H1 (cell line): ENCODE data around the gene DKC1. TPM values are rescaled to one million over a fixed set of nuclear protein-coding genes. Genes with fewer than 3 reads are reported as not detected.

ENCODE experiments used
- CTCF ChIA-PET: fragments of 300-600 bp; sonication (Branson Sonifier 250); formaldehyde crosslinking; loops from one replicate; lab custom pipeline; 2021; ENCODE audit not compliant: partially characterized antibody; lab: Charles Lee
- POLR2A ChIA-PET: fragments of 300-600 bp; sonication (Branson Sonifier 250); formaldehyde crosslinking; loops from one replicate; lab custom pipeline; 2021; ENCODE audit warnings: inconsistent platforms; ENCODE audit not compliant: partially characterized antibody; lab: Charles Lee
- DNase-seq, 2 experiments: peaks; one replicate each; pipeline versions ENCODE4 v3.0.0 to v3.0.0-alpha.2; 2010 to 2022; ENCODE audit warnings: low spot score in 2 of 2, low read depth in 1 of 2, mixed read lengths in 1 of 2
- FAIRE-seq: peaks from 2 replicates; lab custom pipeline; 2011; peaks lifted over from hg19 to GRCh38; lab: Jason Lieb, UNC
- H2AFZ ChIP-seq: 2 replicates; pipeline ENCODE4 v1.8.1; 2012; ENCODE audit warnings: low read length, inconsistent platforms
- H2AK5ac ChIP-seq: 2 replicates; pipeline ENCODE4 v1.6.1; 2013; ENCODE audit warnings: low read depth, low read length
- H2BK120ac ChIP-seq: replicated peaks from 2 replicates; pipeline ENCODE3; 2013; ENCODE audit warnings: low read depth, low read length, inconsistent platforms
- H2BK12ac ChIP-seq: 2 replicates; pipeline ENCODE4 v1.6.1; 2013; ENCODE audit warnings: low read depth, low read length
- H2BK15ac ChIP-seq: 2 replicates; pipeline ENCODE4 v1.6.1; 2013; ENCODE audit warnings: low read length
- H2BK20ac ChIP-seq: 2 replicates; pipeline ENCODE4 v1.6.1; 2013; ENCODE audit warnings: low read length
- H2BK5ac ChIP-seq: 2 replicates; pipeline ENCODE4 v1.6.1; 2013; ENCODE audit warnings: low read depth, low read length
- H3K14ac ChIP-seq: 2 replicates; pipeline ENCODE4 v1.6.1; 2013; ENCODE audit warnings: inconsistent platforms; ENCODE audit not compliant: insufficient read length
- H3K18ac ChIP-seq: 2 replicates; pipeline ENCODE4 v1.6.1; 2013; ENCODE audit warnings: low read length; ENCODE audit errors: extremely low read depth
- H3K23ac ChIP-seq: 2 replicates; pipeline ENCODE4 v1.6.1; 2013; ENCODE audit warnings: inconsistent platforms; ENCODE audit not compliant: insufficient read length
- H3K23me2 ChIP-seq: 2 replicates; pipeline ENCODE4 v1.6.1; 2013; ENCODE audit warnings: low read depth, low read length
- H3K27ac ChIP-seq: 2 replicates; pipeline ENCODE4 v1.6.1; 2011; ENCODE audit warnings: low read depth, low read length, inconsistent platforms
- H3K27me3 ChIP-seq, 4 experiments: replicated peaks in 1 of 4; 1 replicate in 1 of 4; 2 replicates in 3 of 4; pipeline versions ENCODE4 v1.6.1 to v1.8.1; 2011 to 2013; ENCODE audit warnings: low read length in 3 of 4, mild to moderate bottlenecking in 3 of 4, inconsistent platforms in 2 of 4, mixed read lengths in 2 of 4, moderate library complexity in 1 of 4; ENCODE audit not compliant: control insufficient read depth in 3 of 4, insufficient read depth in 3 of 4; ENCODE audit errors: extremely low read depth in 1 of 4
- H3K36me3 ChIP-seq, 4 experiments: 2 replicates each; pipeline versions ENCODE4 v1.6.1 to v1.8.1; 2011 to 2013; ENCODE audit warnings: mild to moderate bottlenecking in 4 of 4, low read length in 3 of 4, moderate library complexity in 2 of 4, control low read depth in 1 of 4, inconsistent platforms in 1 of 4; ENCODE audit not compliant: insufficient read depth in 4 of 4, control insufficient read depth in 2 of 4
- H3K4ac ChIP-seq: replicated peaks from 2 replicates; pipeline ENCODE3; 2013; ENCODE audit warnings: low read length, low read depth, mixed read lengths, inconsistent platforms; ENCODE audit not compliant: insufficient read length
- H3K4me1 ChIP-seq, 4 experiments: replicated peaks in 1 of 4; 1 replicate in 1 of 4; 2 replicates in 3 of 4; pipeline versions ENCODE4 v1.6.1 to v1.8.1; 2011 to 2013; ENCODE audit warnings: low read length in 3 of 4, inconsistent platforms in 2 of 4, mixed read lengths in 1 of 4; ENCODE audit not compliant: insufficient read depth in 4 of 4, control insufficient read depth in 3 of 4
- H3K4me2 ChIP-seq, 2 experiments: 2 replicates each; pipeline versions ENCODE4 v1.6.1 to v1.8.1; 2011 to 2013; ENCODE audit warnings: low read depth in 2 of 2, low read length in 2 of 2, control low read depth in 1 of 2, inconsistent platforms in 1 of 2, mild to moderate bottlenecking in 1 of 2; ENCODE audit not compliant: insufficient read depth in 1 of 2
- H3K4me3 ChIP-seq, 4 experiments: fragments of 200-600, 300-600 bp in 1 of 4; sonication (generic), shearing (Covaris generic), sonication (Bioruptor Twin) in 1 of 4; 2 replicates each; pipeline versions ENCODE4 v1.5.1 to v1.8.1; 2011 to 2016; ENCODE audit warnings: low read length in 4 of 4, low read depth in 3 of 4, control low read depth in 2 of 4, inconsistent platforms in 2 of 4, mild to moderate bottlenecking in 2 of 4, mixed read lengths in 1 of 4, moderate library complexity in 1 of 4; ENCODE audit not compliant: insufficient read depth in 2 of 4; ENCODE audit errors: extremely low read depth in 1 of 4
- H3K56ac ChIP-seq: replicated peaks from 2 replicates; pipeline ENCODE3; 2013; ENCODE audit warnings: low read depth, mild to moderate bottlenecking, mixed read lengths, low read length, inconsistent platforms; ENCODE audit not compliant: insufficient read length
- H3K79me1 ChIP-seq: 2 replicates; pipeline ENCODE4 v1.6.1; 2013; ENCODE audit warnings: low read depth, low read length, control low read depth
- H3K79me2 ChIP-seq, 2 experiments: 2 replicates each; pipeline versions ENCODE4 v1.6.1 to v1.8.1; 2012 to 2013; ENCODE audit warnings: low read length in 2 of 2, mild to moderate bottlenecking in 2 of 2, inconsistent platforms in 1 of 2; ENCODE audit not compliant: insufficient read depth in 2 of 2, control insufficient read depth in 1 of 2
- H3K9ac ChIP-seq, 4 experiments: replicated peaks in 1 of 4; 1 replicate in 1 of 4; 2 replicates in 3 of 4; pipeline versions ENCODE4 v1.6.1 to v1.8.1; 2011 to 2013; ENCODE audit warnings: low read depth in 3 of 4, low read length in 3 of 4, control low read depth in 2 of 4, mild to moderate bottlenecking in 2 of 4, moderate library complexity in 2 of 4, inconsistent platforms in 1 of 4; ENCODE audit errors: extremely low read depth in 1 of 4
- H3K9me3 ChIP-seq, 2 experiments: 2 replicates each; pipeline versions ENCODE4 v1.6.1 to v1.8.1; 2012 to 2013; ENCODE audit warnings: mild to moderate bottlenecking in 2 of 2, moderate library complexity in 2 of 2, control low read depth in 1 of 2, inconsistent platforms in 1 of 2, low read depth in 1 of 2, low read length in 1 of 2, mixed read lengths in 1 of 2; ENCODE audit not compliant: insufficient read depth in 2 of 2
- H4K20me1 ChIP-seq, 2 experiments: replicated peaks in 1 of 2; 2 replicates each; pipeline versions ENCODE3 to v1.8.1; 2011 to 2013; ENCODE audit warnings: inconsistent platforms in 2 of 2, low read length in 2 of 2, mild to moderate bottlenecking in 1 of 2; ENCODE audit not compliant: insufficient read depth in 2 of 2, control insufficient read depth in 1 of 2
- H4K5ac ChIP-seq: 2 replicates; pipeline ENCODE4 v1.6.1; 2013; ENCODE audit warnings: low read length, low read depth, mixed read lengths, inconsistent platforms; ENCODE audit not compliant: insufficient read length
- H4K8ac ChIP-seq: 2 replicates; pipeline ENCODE4 v1.8.0; 2013; ENCODE audit warnings: mild to moderate bottlenecking, moderate library complexity, low read length, inconsistent platforms; ENCODE audit not compliant: insufficient read depth; ENCODE audit errors: extremely low read depth
- H4K91ac ChIP-seq: replicated peaks from 2 replicates; pipeline ENCODE3; 2013; ENCODE audit warnings: low read length, mixed read lengths, inconsistent platforms; ENCODE audit not compliant: insufficient read length
- ATF2 ChIP-seq: IDR thresholded peaks from 2 replicates; pipeline ENCODE4 v1.6.1; 2012; ENCODE audit warnings: low read length, inconsistent platforms
- CHD1 ChIP-seq: IDR thresholded peaks from 2 replicates; pipeline ENCODE4 v1.6.1; 2012; ENCODE audit warnings: low read depth, low read length, improper control_type of control experiment
- EGR1 ChIP-seq: IDR thresholded peaks from 2 replicates; pipeline ENCODE4 v1.6.1; 2011; ENCODE audit warnings: low read depth, low read length, borderline replicate concordance
- RXRA ChIP-seq: IDR thresholded peaks from 2 replicates; pipeline ENCODE4 v1.6.1; 2011; ENCODE audit warnings: low read depth, mild to moderate bottlenecking, low read length, moderate library complexity; ENCODE audit not compliant: insufficient read depth
- SIX5 ChIP-seq: IDR thresholded peaks from 2 replicates; pipeline ENCODE4 v1.6.1; 2011; ENCODE audit warnings: mild to moderate bottlenecking, low read depth, low read length
- TBP ChIP-seq: IDR thresholded peaks from 2 replicates; pipeline ENCODE4 v1.6.1; 2011; ENCODE audit warnings: low read depth, low read length, improper control_type of control experiment
- WGBS, 2 experiments: shearing (Covaris generic) in 1 of 2; methylation state at CpG; one replicate each; pipeline versions ENCODE4 v1.1.6 to v1.1.7; 2013 to 2015; ENCODE audit warnings: low lambda C conversion rate in 2 of 2, mixed read lengths in 2 of 2, inconsistent platforms in 1 of 2, low coverage in 1 of 2, missing lambda C conversion rate in 1 of 2; ENCODE audit not compliant: insufficient replicate concordance in 2 of 2, insufficient coverage in 1 of 2, insufficient read length in 1 of 2; ENCODE audit errors: extremely low coverage in 1 of 2, missing lambda C conversion rate in 1 of 2; 5-methylcytosine and 5-hydroxymethylcytosine counted together
- polyA plus RNA-seq, 7 experiments: library from polyadenylated mRNA; depleted of rRNA in 3 of 7; stranded (reverse) in 5 of 7; unstranded in 2 of 7; fragments of >200 nt in 5 of 7; fragments of 200-250 nt in 2 of 7; gene quantifications; 1 replicate in 5 of 7; 2 replicates in 1 of 7; 4 replicates in 1 of 7; pipeline versions ENCODE4 v1.2.1 to v1.2.3, GENCODE V29; 2011 to 2013; ENCODE audit warnings: missing spikeins in 2 of 7, mixed read lengths in 2 of 7
- total RNA-seq: library from RNA; stranded (reverse); fragmentation: NEBNext Ultra II Directional; extraction: Animal tissue kit (Norgen Biotek cat#: 25700); gene quantifications from 2 replicates; pipeline ENCODE4 v1.2.1, GENCODE V29; 2021

The DKC1 gene
- total and polyA plus RNA-seq, 2 of the 8 experiments (the other 6 are each of a cell fraction or from before 2014, with no cell fraction given): 65.6 to 143 TPM

DNA sequence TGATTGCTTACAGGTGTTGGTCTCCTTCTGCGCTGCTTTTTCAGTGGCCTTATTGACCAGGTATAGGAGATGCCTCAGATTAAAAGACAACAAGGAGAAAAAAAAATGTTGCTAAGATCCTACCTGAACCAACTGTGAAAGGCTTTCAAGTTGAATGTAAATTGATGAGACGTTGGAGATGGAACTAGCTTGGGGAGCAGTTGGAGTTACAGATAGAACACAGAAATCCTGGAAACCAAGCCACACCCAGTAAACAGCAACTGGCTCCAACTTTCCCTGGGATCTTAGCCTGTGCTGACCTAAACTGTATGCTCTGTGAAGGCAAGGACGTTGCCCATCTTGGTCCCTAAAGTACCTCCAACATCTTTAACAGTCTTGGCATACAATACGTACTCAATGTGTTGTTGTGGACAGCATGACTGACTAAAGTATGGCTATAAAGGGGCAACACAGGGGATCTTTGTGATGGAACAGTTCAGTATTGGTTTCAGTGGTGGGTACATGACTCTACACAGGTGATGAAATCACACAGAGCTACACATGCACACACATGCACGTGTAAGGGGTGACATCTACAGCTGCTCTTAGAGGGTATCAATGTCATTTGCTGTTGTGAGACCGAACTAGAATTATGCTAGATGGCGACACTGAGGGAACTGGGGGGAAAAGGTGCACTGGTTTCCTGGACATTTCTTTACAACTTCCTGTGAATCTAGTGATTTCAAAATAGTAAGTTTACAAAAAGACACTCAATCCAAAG lies 34.1 kb upstream of the DKC1 start:
- ChIA-PET POLR2A (no interaction called here), CTCF (interaction anchor here (1.1 to 1.4 kb wide), 2 partner anchors 11 to 12 kb away, joined by 4 to 6 read pairs; no protein-coding TSS in a partner anchor)
- Histone ChIP-seq H4K5ac (no peak overlapping the region), H2AK5ac (no peak overlapping the region), H3K36me3 (no peaks in the 10 kb centered on the region), H2BK15ac (no peak overlapping the region), H3K79me1 (no peaks in the 10 kb centered on the region), H2BK12ac (no peak overlapping the region), H3K23me2 (no peaks in the 10 kb centered on the region), H3K18ac (no peak overlapping the region), H2BK20ac (no peak overlapping the region), H3K4me3 (no peak overlapping the region), H3K27me3 (no peaks in the 10 kb centered on the region), H3K9me3 (no peaks in the 10 kb centered on the region), H4K20me1 (no peaks in the 10 kb centered on the region), H3K14ac (no peak overlapping the region), H3K56ac (no peak overlapping the region), H4K91ac (no peak overlapping the region), H3K9ac (no peak overlapping the region), H2AFZ (no peak overlapping the region), H4K8ac (no peak overlapping the region), H2BK5ac (no peak overlapping the region), H3K4me1 (no peaks in the 10 kb centered on the region), H2BK120ac (no peak overlapping the region), H3K4me2 (no peak overlapping the region), H3K79me2 (no peaks in the 10 kb centered on the region), H3K23ac (no peak overlapping the region), H3K27ac (no peak overlapping the region), H3K4ac (no peak overlapping the region)
- no peak for DNase-seq
- TF ChIP-seq CHD1 (no peak), RXRA (no peak), EGR1 (no peak), TBP (no peak), ATF2 (no peak), SIX5 (no peak)
- no peak for FAIRE-seq
- WGBS, 2 experiments: 87% methylated on average over 6 of the region's 7 CpGs; no CpG with 5 or more reads in 1 of the 2 experiments
